Skeletal muscle satellite cell (primary cell): ENCODE results near the gene EMP2.
A peak's percentile ranks its signal among the peaks of the same experiment; 100 is the strongest.
"Not testable (repeated sequence)": the region's sequence is repeated elsewhere in the genome, so short reads cannot be mapped to it uniquely, and the experiment has no call there.

Experiments used
- H3K27me3 ChIP-seq: 2 replicates; pipeline ENCODE4 v1.7.0; 2013; ENCODE audit warnings: low read length; ENCODE audit not compliant: control insufficient read depth, insufficient read depth
- H3K36me3 ChIP-seq: 2 replicates; pipeline ENCODE4 v1.7.0; 2013; ENCODE audit warnings: mild to moderate bottlenecking, control low read depth, low read length; ENCODE audit not compliant: insufficient read depth
- H3K4me1 ChIP-seq: 2 replicates; pipeline ENCODE4 v1.7.0; 2013; ENCODE audit warnings: low read length; ENCODE audit not compliant: control insufficient read depth, insufficient read depth
- H3K4me2 ChIP-seq: 2 replicates; pipeline ENCODE4 v1.7.0; 2013; ENCODE audit warnings: mild to moderate bottlenecking, low read length
- H3K4me3 ChIP-seq: 2 replicates; pipeline ENCODE4 v1.7.0; 2013; ENCODE audit warnings: low read length
- H3K9ac ChIP-seq: 2 replicates; pipeline ENCODE4 v1.7.0; 2013; ENCODE audit warnings: mild to moderate bottlenecking, low read depth, low read length, moderate library complexity
- H3K9me3 ChIP-seq: replicated peaks from 2 replicates; pipeline ENCODE4 v1.7.0; 2013; ENCODE audit warnings: mild to moderate bottlenecking, control low read depth, low read length

Gene EMP2

DNA sequence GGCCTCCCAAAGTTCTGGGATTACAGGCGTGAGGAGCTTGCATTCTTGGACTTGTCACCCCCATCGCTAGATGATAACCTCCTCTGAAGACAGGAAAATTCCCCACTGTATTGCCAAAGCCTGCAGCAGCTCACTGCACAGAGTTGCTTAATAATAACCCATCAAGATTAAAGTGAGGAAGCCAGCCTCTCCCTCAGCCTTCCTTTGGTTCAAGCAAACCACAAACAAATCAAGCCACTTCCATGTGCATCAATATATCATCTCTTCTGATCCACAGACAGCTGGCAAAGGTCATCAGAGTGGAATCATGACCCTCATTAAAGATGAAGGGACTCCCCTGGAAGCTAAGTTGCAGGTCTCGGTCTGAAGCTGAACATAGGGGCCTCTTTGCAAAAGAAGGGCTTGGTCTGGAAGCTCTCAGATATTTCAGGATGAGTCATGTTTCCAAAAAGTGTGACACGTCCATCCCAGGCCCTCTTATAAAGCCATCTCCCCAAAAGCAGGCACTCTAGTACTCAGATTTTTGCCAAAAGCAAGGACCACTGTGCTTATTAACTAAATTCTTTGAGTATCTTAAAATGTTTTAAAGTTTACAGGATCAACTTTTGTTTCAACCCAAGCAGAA lies 4.8 kb downstream of the EMP2 start:
- H3K27me3 ChIP-seq = no peaks in the 10 kb centered on the region
- no peaks in the 10 kb centered on the region for H3K36me3 ChIP-seq
- no peak overlapping the region for H3K4me3 ChIP-seq
- H3K9me3 ChIP-seq = no peaks in the 10 kb centered on the region
- no peak overlapping the region for H3K9ac ChIP-seq
- no peak overlapping the region for H3K4me2 ChIP-seq
- peaks cover 44% of the 10 kb centered on the region for H3K4me1 ChIP-seq

DNA sequence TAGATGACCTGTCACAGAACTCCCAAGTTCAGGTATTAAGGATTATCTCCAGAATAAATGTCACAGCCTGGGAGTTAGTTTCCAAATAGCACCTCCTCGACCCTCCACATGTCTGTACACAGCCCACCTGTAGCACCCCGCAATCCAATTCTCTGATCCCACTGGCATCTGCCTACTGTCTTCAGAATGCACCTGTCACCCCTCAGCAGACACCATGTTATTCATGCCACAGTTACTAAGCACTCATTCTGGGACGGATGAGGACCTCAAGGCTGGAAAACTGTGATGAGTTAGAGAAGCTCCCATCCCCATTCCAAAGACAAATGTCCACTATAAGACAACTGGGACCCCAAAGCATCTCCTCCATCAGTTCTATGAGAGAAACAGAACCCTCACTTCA lies 7.8 kb downstream of the EMP2 start:
- no peaks in the 10 kb centered on the region for H3K27me3 ChIP-seq
- no peak overlapping the region for H3K9ac ChIP-seq
- H3K4me3 ChIP-seq = no peak overlapping the region
- H3K9me3 ChIP-seq = no peaks in the 10 kb centered on the region
- peaks cover 38% of the 10 kb centered on the region for H3K4me1 ChIP-seq
- no peak overlapping the region for H3K4me2 ChIP-seq
- no peaks in the 10 kb centered on the region for H3K36me3 ChIP-seq

DNA sequence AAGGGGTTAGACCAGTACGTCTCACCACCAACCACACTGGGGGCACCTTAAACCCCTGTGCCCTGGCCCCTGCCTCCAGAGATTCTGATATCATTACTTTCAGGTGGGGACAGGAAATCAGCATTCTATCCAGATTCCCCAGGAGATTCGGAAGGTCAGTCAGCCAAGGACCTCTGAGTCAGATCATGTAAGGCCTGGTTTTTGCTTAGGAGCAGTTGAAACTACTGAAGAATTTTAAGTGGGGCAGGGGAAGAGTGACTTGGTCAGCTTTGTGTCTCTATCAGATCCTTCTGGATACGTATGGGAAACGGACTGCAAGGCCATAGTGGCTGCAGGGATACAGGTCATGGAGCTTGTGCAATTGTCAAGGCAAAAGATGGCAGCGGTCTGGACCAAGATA lies 9.0 kb downstream of the EMP2 start:
- peaks cover 25% of the 10 kb centered on the region for H3K4me1 ChIP-seq

DNA sequence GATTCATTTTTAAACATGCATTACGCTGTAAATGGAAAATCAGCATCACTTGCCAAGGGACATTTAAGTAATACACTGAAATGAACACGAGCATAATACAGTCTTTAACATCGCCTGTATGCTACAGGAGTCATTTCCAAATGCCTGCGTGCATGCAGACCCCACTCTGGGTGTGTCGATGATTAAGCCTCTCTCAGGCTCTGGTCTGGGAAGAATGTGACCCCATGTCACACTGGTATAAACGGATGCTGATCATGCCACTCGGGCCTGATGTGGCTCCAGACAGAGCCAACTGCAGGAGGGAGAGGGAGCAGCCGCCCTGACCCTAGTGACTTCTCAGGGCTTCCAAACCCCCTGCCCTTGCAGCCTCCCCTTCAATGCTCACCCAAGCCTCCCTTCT lies 10.8 kb downstream of the EMP2 start:
- Histone ChIP-seq H3K36me3 (peaks cover 9% of the 10 kb centered on the region), H3K9me3 (no peaks in the 10 kb centered on the region), H3K4me3 (no peak overlapping the region), H3K4me1 (peaks cover 20% of the 10 kb centered on the region), H3K9ac (no peak overlapping the region), H3K27me3 (no peaks in the 10 kb centered on the region), H3K4me2 (peak overlapping the region; percentile 35)

More for the DNA sequence above, 9.0 kb downstream of the EMP2 start:
- Histone ChIP-seq H3K9ac (no peak overlapping the region), H3K36me3 (peaks cover 9% of the 10 kb centered on the region), H3K9me3 (no peaks in the 10 kb centered on the region), H3K4me3 (no peak overlapping the region), H3K4me2 (no peak overlapping the region), H3K27me3 (no peaks in the 10 kb centered on the region)

DNA sequence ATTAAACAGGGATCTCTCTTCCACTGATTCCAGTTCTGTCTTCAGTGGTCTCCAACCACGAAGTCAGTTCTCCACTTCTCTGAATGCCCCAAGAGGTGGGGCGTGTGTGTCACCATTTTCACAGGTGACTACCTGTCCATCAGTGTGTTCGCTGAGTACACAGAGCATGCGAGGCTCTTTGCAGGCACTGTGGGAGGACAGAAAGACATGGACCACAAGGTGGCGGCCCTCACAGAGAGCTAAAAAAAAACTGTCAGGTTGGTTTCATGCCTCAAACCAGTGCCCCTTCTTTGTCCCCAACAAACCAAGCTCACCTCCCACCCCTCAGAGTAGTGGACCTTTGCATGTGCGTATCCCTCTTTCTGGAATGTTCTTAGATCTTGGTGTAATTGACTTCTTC lies 13.8 kb downstream of the EMP2 start:
- peaks cover 18% of the 10 kb centered on the region for H3K4me1 ChIP-seq
- H3K9ac ChIP-seq = no peak overlapping the region
- no peaks in the 10 kb centered on the region for H3K9me3 ChIP-seq
- no peak overlapping the region for H3K4me3 ChIP-seq
- no peak overlapping the region for H3K4me2 ChIP-seq
- H3K36me3 ChIP-seq = peaks cover 9% of the 10 kb centered on the region
- H3K27me3 ChIP-seq = no peaks in the 10 kb centered on the region

DNA sequence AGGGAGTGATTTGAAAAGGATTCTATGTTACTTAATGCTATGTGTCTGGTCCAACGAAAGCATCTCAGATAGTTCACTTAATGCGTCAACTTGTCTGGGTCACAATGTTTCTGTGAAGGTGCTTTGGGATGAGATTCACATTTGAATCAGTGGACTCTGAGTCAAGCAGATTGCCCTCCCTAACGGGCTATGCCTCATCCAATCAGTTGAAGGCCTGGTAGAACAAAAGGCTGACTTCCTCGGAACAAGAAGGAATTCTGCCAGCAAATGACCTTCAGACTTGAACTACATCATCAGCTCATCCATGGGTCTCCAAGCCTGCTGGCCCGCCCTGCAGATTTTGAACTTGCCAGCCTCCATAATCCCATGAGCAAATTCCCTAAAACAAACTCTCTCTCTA lies 15.2 kb downstream of the EMP2 start:
- Histone ChIP-seq H3K4me3 (no peak overlapping the region), H3K4me2 (no peak overlapping the region), H3K9ac (no peak overlapping the region), H3K27me3 (no peaks in the 10 kb centered on the region), H3K9me3 (no peaks in the 10 kb centered on the region), H3K36me3 (peaks cover 9% of the 10 kb centered on the region), H3K4me1 (peaks cover 13% of the 10 kb centered on the region)

DNA sequence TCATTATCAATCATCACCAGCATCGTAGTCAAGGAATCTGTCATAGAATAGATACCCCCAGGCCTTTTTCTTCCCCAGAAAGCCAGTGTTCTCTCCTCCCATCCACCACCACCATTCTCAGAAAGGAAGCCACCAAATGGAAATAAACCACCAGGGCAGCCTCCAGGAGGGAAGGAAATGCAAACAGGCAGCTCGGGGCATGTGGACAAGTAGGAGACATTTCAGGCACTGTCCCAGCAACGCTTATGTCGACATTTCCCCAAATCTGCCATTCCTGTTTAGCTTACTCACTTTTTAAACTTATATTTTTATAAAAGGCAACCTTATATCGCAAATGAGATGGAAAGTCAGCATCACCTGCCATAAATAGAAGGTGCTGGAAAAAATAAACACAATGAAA lies 15.8 kb downstream of the EMP2 start:
- H3K4me2 ChIP-seq = no peak overlapping the region
- H3K9me3 ChIP-seq = no peaks in the 10 kb centered on the region
- no peak overlapping the region for H3K4me3 ChIP-seq
- no peaks in the 10 kb centered on the region for H3K27me3 ChIP-seq
- no peak overlapping the region for H3K9ac ChIP-seq
- peaks cover 12% of the 10 kb centered on the region for H3K4me1 ChIP-seq
- H3K36me3 ChIP-seq = peaks cover 9% of the 10 kb centered on the region

DNA sequence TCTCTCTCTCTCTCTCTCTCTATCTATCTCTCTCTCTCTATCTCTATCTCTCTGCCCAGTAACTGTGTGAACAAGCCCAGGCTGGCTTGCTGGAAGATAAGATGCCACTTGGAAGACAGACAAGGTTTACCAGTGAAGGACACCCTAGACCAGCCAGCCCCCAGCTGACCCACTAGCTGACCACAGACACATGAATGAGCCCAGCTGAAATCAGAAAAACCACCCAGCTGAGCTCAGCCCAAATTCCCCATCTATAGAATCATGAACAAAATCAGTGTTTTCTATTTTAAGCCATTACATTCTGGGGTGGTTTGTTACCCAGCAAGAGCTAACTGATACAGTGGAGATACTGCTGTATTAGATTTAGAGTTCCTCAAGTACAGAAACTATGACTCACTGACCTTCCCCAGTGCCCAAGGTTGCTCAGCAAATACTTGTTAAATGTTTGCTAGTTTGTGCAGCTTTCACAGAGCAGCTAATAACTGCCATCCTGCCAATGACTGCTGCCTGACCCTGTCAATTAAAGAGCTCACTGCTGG lies 18.0 kb downstream of the EMP2 start:
- no peak overlapping the region for H3K4me2 ChIP-seq
- peaks cover 9% of the 10 kb centered on the region for H3K36me3 ChIP-seq
- no peak overlapping the region for H3K9ac ChIP-seq
- H3K9me3 ChIP-seq = no peaks in the 10 kb centered on the region
- no peaks in the 10 kb centered on the region for H3K27me3 ChIP-seq
- H3K4me1 ChIP-seq = peaks cover 24% of the 10 kb centered on the region
- no peak overlapping the region for H3K4me3 ChIP-seq

DNA sequence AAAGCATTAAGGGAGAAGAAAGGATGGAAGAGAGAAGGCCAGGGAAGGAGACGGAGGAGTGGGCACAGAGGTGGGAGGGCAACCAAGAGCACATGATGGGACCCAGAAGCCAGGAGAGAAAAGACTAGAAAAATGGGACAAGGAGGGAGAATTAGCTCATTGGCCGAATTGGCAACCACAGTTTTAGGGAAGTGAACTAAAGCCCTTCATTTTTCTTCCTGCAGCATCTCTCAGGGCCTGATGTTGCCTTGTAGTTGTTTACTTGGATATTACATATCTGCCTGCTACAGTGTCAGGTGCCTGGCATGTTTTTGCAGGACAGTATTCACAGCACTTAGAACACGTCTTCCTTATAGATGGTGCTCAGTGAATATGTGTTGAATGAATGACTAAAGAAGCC lies 19.0 kb downstream of the EMP2 start:
- Histone ChIP-seq H3K27me3 (no peaks in the 10 kb centered on the region), H3K4me1 (peaks cover 24% of the 10 kb centered on the region), H3K9me3 (no peaks in the 10 kb centered on the region)

DNA sequence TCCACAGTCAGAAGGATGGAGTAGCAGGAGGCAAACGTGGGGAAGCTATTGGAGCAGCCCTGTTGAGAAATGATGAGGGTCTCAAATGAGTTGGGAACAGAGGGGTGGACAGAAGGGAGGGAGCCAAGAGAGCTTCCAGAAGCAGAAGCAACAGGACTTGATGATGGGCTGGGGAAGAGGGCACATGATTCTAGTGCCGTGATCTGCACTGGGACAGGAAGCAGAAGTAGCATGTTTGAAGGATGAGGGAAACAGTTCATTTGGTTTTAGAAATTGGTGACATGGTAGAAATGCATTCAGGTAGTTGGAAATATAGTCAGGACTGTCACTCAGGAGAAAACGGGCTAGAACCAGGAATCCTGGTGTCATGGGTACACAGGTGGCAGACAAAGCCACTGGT lies 19.4 kb downstream of the EMP2 start:
- Histone ChIP-seq H3K4me1 (peaks cover 24% of the 10 kb centered on the region), H3K36me3 (no peaks in the 10 kb centered on the region), H3K27me3 (no peaks in the 10 kb centered on the region), H3K4me3 (no peak overlapping the region), H3K9me3 (no peaks in the 10 kb centered on the region), H3K4me2 (no peak overlapping the region), H3K9ac (no peak overlapping the region)

More for the DNA sequence above, 19.0 kb downstream of the EMP2 start:
- H3K4me3 ChIP-seq = no peak overlapping the region
- H3K36me3 ChIP-seq = no peaks in the 10 kb centered on the region
- H3K4me2 ChIP-seq = no peak overlapping the region
- no peak overlapping the region for H3K9ac ChIP-seq

DNA sequence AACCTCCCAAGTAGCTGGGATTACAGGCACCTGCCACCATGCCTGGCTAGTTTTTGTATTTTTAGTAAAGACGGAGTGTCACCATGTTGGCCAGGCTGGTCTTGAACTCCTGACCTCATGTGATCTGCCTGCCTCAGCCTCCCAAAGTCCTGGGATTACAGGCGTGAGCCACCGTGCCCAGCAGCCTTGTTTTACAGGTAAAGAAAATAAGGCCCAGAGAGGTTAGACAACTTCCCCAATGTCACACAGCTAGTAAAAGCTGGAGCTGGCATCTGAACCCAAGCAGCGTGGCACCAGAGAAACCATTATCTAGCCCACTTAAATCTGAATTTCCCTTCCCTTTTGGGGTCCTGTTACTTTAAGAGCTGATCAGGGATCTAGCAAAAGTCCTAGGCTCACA lies 20.6 kb downstream of the EMP2 start:
- not testable (repeated sequence) for H3K9ac ChIP-seq, H3K36me3 ChIP-seq, H3K9me3 ChIP-seq, H3K4me3 ChIP-seq, H3K27me3 ChIP-seq, H3K4me2 ChIP-seq
- H3K4me1 ChIP-seq = peaks cover 21% of the 10 kb centered on the region
